Osteocyte (in vitro differentiated cells): Measurements from ENCODE around the gene MYO3B. TPM values are rescaled to one million over a fixed set of nuclear protein-coding genes. Genes with fewer than 3 reads are reported as not detected.
"Not testable (repeated sequence)": the region's sequence is repeated elsewhere in the genome, so short reads cannot be mapped to it uniquely, and the experiment has no call there.

Experiments
- DNase-seq: peaks from one replicate; pipeline ENCODE4 v3.0.0; 2021; ENCODE audit warnings: mixed read lengths; ENCODE audit not compliant: unreplicated experiment; ENCODE audit errors: extremely low spot score
- H3K27ac Mint-ChIP-seq: one replicate; pipeline ENCODE4 v1.8.0; 2021; ENCODE audit warnings: mild to moderate bottlenecking, mixed read lengths; ENCODE audit not compliant: unreplicated experiment
- H3K27me3 Mint-ChIP-seq: one replicate; pipeline ENCODE4 v1.8.0; 2021; ENCODE audit warnings: mixed read lengths; ENCODE audit not compliant: unreplicated experiment
- H3K36me3 Mint-ChIP-seq: one replicate; pipeline ENCODE4 v1.8.0; 2021; ENCODE audit warnings: mixed read lengths; ENCODE audit not compliant: unreplicated experiment
- H3K4me1 Mint-ChIP-seq: one replicate; pipeline ENCODE4 v1.8.0; 2021; ENCODE audit warnings: mixed read lengths; ENCODE audit not compliant: unreplicated experiment
- H3K4me3 Mint-ChIP-seq: one replicate; pipeline ENCODE4 v1.8.0; 2021; ENCODE audit warnings: mild to moderate bottlenecking, moderate library complexity, mixed read lengths; ENCODE audit not compliant: unreplicated experiment
- H3K9me3 Mint-ChIP-seq: one replicate; pipeline ENCODE4 v1.8.0; 2021; ENCODE audit warnings: mixed read lengths; ENCODE audit not compliant: unreplicated experiment
- total RNA-seq: library from RNA; stranded (reverse); gene quantifications from 2 replicates; pipeline ENCODE4 v1.2.1, GENCODE V29; 2021
- TF ChIP-seq, protein P1 (sequence below): fragments of 200-600 bp; sonication (generic); IDR thresholded peaks from 2 replicates; pipeline ENCODE4 v1.5.0; 2021; ENCODE audit warnings: antibody characterized with exemption, mild to moderate bottlenecking, moderate library complexity

The MYO3B gene
- total RNA-seq, 1 donor from 2014 or later: not detected

DNA sequence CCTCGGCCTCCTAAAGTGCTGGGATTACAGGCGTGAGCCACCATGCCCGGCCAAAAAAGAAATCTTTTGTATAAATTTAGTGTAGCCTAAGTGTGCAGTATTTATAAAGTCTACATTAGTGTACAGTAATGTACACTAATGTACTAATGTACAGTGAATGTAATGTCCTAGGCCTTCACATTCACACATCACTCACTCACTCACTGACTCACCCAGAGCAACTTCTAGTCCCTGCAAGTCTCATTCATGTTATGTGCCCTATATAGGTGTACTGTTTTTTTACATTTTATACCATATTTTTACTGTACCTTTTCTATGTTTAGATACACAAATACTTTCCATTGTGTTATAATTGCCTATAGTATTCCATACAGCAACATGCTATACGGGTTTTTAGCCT lies 254.9 kb downstream of the MYO3B start:
- peaks cover 34% of the 10 kb centered on the region for H3K27me3 Mint-ChIP-seq
- no peaks in the 10 kb centered on the region for H3K4me1 Mint-ChIP-seq
- TF ChIP-seq, protein P1, sequence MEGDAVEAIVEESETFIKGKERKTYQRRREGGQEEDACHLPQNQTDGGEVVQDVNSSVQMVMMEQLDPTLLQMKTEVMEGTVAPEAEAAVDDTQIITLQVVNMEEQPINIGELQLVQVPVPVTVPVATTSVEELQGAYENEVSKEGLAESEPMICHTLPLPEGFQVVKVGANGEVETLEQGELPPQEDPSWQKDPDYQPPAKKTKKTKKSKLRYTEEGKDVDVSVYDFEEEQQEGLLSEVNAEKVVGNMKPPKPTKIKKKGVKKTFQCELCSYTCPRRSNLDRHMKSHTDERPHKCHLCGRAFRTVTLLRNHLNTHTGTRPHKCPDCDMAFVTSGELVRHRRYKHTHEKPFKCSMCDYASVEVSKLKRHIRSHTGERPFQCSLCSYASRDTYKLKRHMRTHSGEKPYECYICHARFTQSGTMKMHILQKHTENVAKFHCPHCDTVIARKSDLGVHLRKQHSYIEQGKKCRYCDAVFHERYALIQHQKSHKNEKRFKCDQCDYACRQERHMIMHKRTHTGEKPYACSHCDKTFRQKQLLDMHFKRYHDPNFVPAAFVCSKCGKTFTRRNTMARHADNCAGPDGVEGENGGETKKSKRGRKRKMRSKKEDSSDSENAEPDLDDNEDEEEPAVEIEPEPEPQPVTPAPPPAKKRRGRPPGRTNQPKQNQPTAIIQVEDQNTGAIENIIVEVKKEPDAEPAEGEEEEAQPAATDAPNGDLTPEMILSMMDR: no peak
- H3K36me3 Mint-ChIP-seq: no peaks in the 10 kb centered on the region
- H3K27ac Mint-ChIP-seq: no peak overlapping the region
- no peaks in the 10 kb centered on the region for H3K9me3 Mint-ChIP-seq
- H3K4me3 Mint-ChIP-seq: no peak overlapping the region
- no peak for DNase-seq

DNA sequence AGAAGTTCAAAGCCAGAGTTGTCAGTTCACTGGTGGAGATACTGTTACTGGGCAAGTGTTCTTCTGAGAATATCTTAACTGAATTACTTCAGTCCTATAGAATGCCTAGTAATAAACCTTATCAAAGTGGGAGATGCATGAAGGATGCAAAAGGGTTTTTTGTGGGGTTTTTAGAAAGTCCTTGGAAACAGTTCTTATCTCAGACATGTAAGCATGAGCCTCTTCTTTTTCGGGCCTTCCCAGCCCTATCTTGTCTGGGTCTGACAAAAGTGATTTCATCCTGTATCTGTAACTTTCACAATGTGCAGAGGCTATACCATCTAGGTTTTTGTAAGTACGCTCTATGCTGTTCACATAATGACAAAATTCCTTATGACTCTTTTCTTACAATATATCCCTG lies 255.5 kb downstream of the MYO3B start:
- no peak overlapping the region for H3K27ac Mint-ChIP-seq
- no peaks in the 10 kb centered on the region for H3K4me1 Mint-ChIP-seq
- H3K36me3 Mint-ChIP-seq: no peaks in the 10 kb centered on the region
- no peak for DNase-seq
- no peak overlapping the region for H3K4me3 Mint-ChIP-seq
- H3K27me3 Mint-ChIP-seq: peaks cover 30% of the 10 kb centered on the region
- TF ChIP-seq, protein P1: no peak
- no peaks in the 10 kb centered on the region for H3K9me3 Mint-ChIP-seq

DNA sequence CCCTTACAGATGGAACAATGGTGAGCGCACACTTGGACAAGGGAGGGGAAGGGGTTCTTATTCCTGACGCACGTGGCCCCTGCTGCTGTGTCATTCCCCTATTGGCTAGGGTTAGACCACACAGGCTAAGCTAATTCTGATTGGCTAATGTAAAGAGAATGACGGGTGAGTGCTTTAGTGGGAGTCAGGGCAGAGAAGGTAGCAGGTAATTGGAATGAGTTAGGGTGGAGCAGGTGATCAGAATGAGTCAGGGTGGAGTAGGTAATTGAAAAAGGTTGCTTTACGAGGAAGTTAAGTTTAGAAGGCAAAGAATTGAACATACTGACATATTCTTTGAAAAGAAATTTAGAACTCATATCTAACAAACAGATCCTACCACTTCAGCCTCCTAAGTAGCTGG lies 256.4 kb downstream of the MYO3B start:
- H3K9me3 Mint-ChIP-seq, DNase-seq, H3K27ac Mint-ChIP-seq, H3K36me3 Mint-ChIP-seq, H3K4me3 Mint-ChIP-seq, H3K4me1 Mint-ChIP-seq: not testable (repeated sequence)
- peaks cover 30% of the 10 kb centered on the region for H3K27me3 Mint-ChIP-seq

DNA sequence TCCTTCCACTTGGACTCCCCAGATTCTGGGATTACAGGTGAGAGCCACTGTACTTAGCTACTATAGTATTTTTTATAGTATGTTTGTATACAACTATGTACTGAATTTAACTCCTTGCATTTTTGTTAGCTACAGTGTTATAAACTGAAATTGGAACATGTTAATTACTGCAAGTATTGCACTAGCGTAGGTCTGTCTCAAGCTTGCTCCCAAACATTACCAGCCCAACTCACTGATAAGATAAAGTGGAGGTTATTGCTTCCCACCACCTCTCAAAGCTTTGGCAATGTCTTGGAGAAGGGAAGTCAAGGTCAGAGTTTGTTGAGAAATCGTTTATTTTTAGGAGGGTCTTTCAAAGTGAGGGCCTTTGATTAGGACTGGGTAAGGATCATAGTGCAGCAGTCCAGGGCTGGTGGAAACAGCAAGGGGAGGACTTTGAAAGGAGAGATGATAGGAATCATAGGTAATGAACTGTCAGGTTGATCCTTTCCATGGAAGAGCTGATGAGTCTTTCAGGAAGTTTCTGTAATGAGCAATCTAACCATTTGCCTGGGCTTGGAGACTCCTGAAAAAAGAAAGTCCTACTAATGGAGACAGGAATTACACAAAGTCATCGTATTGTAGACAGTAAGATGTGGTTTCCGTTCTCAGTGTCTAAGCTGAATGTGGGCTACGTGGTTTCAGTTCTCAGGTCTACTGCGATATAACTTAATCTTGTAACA lies 257.1 kb downstream of the MYO3B start:
- no peaks in the 10 kb centered on the region for H3K36me3 Mint-ChIP-seq
- no peaks in the 10 kb centered on the region for H3K4me1 Mint-ChIP-seq
- DNase-seq: no peak
- H3K27me3 Mint-ChIP-seq: peaks cover 26% of the 10 kb centered on the region
- no peaks in the 10 kb centered on the region for H3K9me3 Mint-ChIP-seq
- H3K27ac Mint-ChIP-seq: no peak overlapping the region
- TF ChIP-seq, protein P1: no peak
- H3K4me3 Mint-ChIP-seq: no peak overlapping the region

DNA sequence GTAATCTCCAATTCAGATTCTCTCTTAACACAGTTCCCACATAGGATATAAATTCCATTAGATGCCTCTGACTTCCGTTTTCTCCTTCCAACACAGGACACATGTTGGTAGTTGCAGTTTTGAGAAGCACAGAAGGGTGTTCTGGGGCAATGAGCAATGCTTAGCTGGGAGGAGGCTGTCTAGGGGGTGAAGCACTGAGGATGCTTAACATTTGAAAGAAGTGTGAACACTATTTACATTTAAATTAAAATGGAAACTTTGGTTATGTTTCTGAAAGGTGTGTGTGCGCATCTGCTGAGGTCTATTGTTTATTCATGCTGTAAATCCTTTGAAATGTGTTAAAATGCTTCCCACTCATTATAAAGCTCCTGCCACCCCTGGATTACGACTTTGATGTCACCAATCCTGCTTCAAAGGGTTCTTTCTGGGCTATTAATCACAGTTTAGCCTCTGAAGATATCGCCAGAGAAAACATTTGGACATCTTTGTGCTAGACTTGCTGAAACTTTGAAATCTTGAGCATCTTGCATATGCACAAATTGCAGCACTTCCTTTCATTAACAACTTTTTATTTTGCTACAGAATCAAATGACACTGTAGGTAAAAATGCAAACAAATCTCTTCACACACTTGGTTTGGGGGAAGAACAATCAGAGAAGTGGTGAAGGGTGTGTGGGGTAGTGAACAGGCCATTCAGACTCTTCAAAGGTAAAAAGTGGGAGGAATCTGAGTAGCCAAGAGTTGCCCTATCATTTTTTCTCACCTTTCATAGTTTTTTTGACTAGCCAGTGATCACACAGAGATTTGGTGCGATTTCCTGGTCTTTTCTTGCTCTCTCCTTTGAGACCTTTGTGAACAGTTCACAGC lies 258.4 kb downstream of the MYO3B start:
- Mint-ChIP-seq H3K4me3 (no peak overlapping the region), H3K4me1 (no peaks in the 10 kb centered on the region), H3K27me3 (peaks cover 29% of the 10 kb centered on the region), H3K27ac (no peak overlapping the region), H3K9me3 (peaks cover 3% of the 10 kb centered on the region), H3K36me3 (no peaks in the 10 kb centered on the region)
- no peak for DNase-seq
- TF ChIP-seq, protein P1: no peak
